Measurements from ENCODE around the gene DUSP15. TPM values are rescaled to one million over a fixed set of nuclear protein-coding genes. Genes with fewer than 3 reads are reported as not detected.

The DUSP15 gene
- total RNA-seq, 1 donor from 2014 or later, result not detected

GRCh38 chr20:31894980-31895675 is 24.8 kb upstream of the DUSP15 start:
- intact Hi-C loops (cut with micrococcal nuclease), result loop anchor here (1.0 kb wide), 1 partner anchor 47 kb away; no protein-coding TSS in a partner anchor

GRCh38 chr20:31890646-31891045 is 20.3 kb upstream of the DUSP15 start:
- intact Hi-C loops (cut with micrococcal nuclease), result no loop called here

GRCh38 chr20:31883829-31884228 is 13.5 kb upstream of the DUSP15 start:
- intact Hi-C loops (cut with micrococcal nuclease), result no loop called here

- intact Hi-C loops (cut with micrococcal nuclease), result no loop called here
These were observed 11.6 kb upstream of the DUSP15 start for GRCh38 chr20:31881945-31882344.

- intact Hi-C loops (cut with micrococcal nuclease), result loop anchor here (2.0 kb wide), 1 partner anchor 27 kb away; no protein-coding TSS in a partner anchor
These were observed 9.0 kb upstream of the DUSP15 start for GRCh38 chr20:31879143-31879987.

GRCh38 chr20:31877684-31878083 is 7.4 kb upstream of the DUSP15 start:
- intact Hi-C loops (cut with micrococcal nuclease), result loop anchor here (2.0 kb wide), 1 partner anchor 25 kb away; no protein-coding TSS in a partner anchor

- intact Hi-C loops (cut with micrococcal nuclease), result no loop called here
These were observed 5.3 kb upstream of the DUSP15 start for GRCh38 chr20:31875671-31876070.

GRCh38 chr20:31872406-31872805 is 2.1 kb upstream of the DUSP15 start:
- intact Hi-C loops (cut with micrococcal nuclease), result no loop called here

- intact Hi-C loops (cut with micrococcal nuclease), result no loop called here
These were observed 1.3 kb upstream of the DUSP15 start for GRCh38 chr20:31871618-31871954.

- intact Hi-C loops (cut with micrococcal nuclease), result no loop called here
These were observed 645 bp upstream of the DUSP15 start for GRCh38 chr20:31870726-31871617.

- intact Hi-C loops (cut with micrococcal nuclease), result no loop called here
These were observed 720 bp downstream of the DUSP15 start for GRCh38 chr20:31869673-31869941.

- intact Hi-C loops (cut with micrococcal nuclease), result no loop called here
These were observed 1.3 kb downstream of the DUSP15 start for GRCh38 chr20:31868853-31869672.

GRCh38 chr20:31866221-31866620 is 4.1 kb downstream of the DUSP15 start:
- intact Hi-C loops (cut with micrococcal nuclease), result no loop called here

- intact Hi-C loops (cut with micrococcal nuclease), result no loop called here
These were observed 5.6 kb downstream of the DUSP15 start for GRCh38 chr20:31864521-31865400.

- intact Hi-C loops (cut with micrococcal nuclease), result no loop called here
These were observed 6.8 kb downstream of the DUSP15 start for GRCh38 chr20:31863296-31864085.

- intact Hi-C loops (cut with micrococcal nuclease), result no loop called here
These were observed 7.8 kb downstream of the DUSP15 start for GRCh38 chr20:31862506-31862905.

- intact Hi-C loops (cut with micrococcal nuclease), result no loop called here
These were observed 8.2 kb downstream of the DUSP15 start for GRCh38 chr20:31862157-31862470.

- intact Hi-C loops (cut with micrococcal nuclease), result no loop called here
These were observed 8.8 kb downstream of the DUSP15 start for GRCh38 chr20:31861385-31862156.

GRCh38 chr20:31861135-31861384 is 9.3 kb downstream of the DUSP15 start:
- intact Hi-C loops (cut with micrococcal nuclease), result no loop called here

Measured in T-helper 1 cell treated with Interleukin-12 subunit alpha and Interleukin-12 subunit beta and Interleukin-4 antibody, amounts not matched to agents 30 ng/mL and 1 ng/mL, for 36 hours (primary cell).